Neuronal stem cell (in vitro differentiated cells): ENCODE measurements around the gene RESP18.

Experiments
- DNase-seq: peaks from one replicate; pipeline ENCODE4 v3.0.0-alpha.2; 2013; ENCODE audit warnings: low spot score
- H2AFZ ChIP-seq: one replicate; pipeline ENCODE4 v1.6.1; 2013; ENCODE audit warnings: mild to moderate bottlenecking, low read length, inconsistent platforms
- H2AK5ac ChIP-seq: 2 replicates; pipeline ENCODE4 v1.6.1; 2013; ENCODE audit warnings: low read depth, mild to moderate bottlenecking, inconsistent platforms, low read length, moderate library complexity, mixed read lengths
- H2BK120ac ChIP-seq: 2 replicates; pipeline ENCODE4 v1.6.1; 2013; ENCODE audit warnings: low read depth, mild to moderate bottlenecking, inconsistent platforms, low read length, moderate library complexity, mixed read lengths
- H2BK12ac ChIP-seq: one replicate; pipeline ENCODE4 v1.6.1; 2013; ENCODE audit warnings: low read length, inconsistent platforms
- H2BK15ac ChIP-seq: 2 replicates; pipeline ENCODE4 v1.6.1; 2013; ENCODE audit warnings: mild to moderate bottlenecking, low read length, inconsistent platforms, mixed read lengths
- H2BK5ac ChIP-seq: one replicate; pipeline ENCODE4 v1.6.1; 2013; ENCODE audit warnings: inconsistent platforms, mild to moderate bottlenecking, low read length, moderate library complexity
- H3K14ac ChIP-seq: one replicate; pipeline ENCODE4 v1.6.1; 2013; ENCODE audit warnings: low read length, inconsistent platforms
- H3K18ac ChIP-seq: 2 replicates; pipeline ENCODE4 v1.6.1; 2013; ENCODE audit warnings: low read length, inconsistent platforms
- H3K23ac ChIP-seq: 2 replicates; pipeline ENCODE4 v1.6.1; 2013; ENCODE audit warnings: low read depth, mild to moderate bottlenecking, mixed read lengths, low read length, inconsistent platforms; ENCODE audit not compliant: poor library complexity
- H3K27ac ChIP-seq: replicated peaks from 3 replicates; pipeline ENCODE4 v1.5.1; 2013; ENCODE audit warnings: low read length, inconsistent platforms
- H3K27me3 ChIP-seq, 3 experiments: 2 replicates each; pipeline ENCODE4 v1.6.1; 2013; ENCODE audit warnings: low read length in 3 of 3, mild to moderate bottlenecking in 2 of 3, inconsistent platforms in 1 of 3, low read depth in 1 of 3, mixed read lengths in 1 of 3, moderate library complexity in 1 of 3; ENCODE audit not compliant: control insufficient read depth in 3 of 3, insufficient read depth in 3 of 3
- H3K36me3 ChIP-seq, 2 donors: replicated peaks in 1 of 2; 2 replicates each; pipeline ENCODE4 v1.6.1; 2013; ENCODE audit warnings: low read length in 2 of 2; ENCODE audit not compliant: control insufficient read depth in 2 of 2, insufficient read depth in 2 of 2
- H3K4ac ChIP-seq: 2 replicates; pipeline ENCODE4 v1.6.1; 2013; ENCODE audit warnings: inconsistent platforms, mild to moderate bottlenecking, low read length, moderate library complexity
- H3K4me1 ChIP-seq, 2 donors: 1 replicate in 1 of 2; 2 replicates in 1 of 2; pipeline ENCODE4 v1.6.1; 2013; ENCODE audit warnings: low read length in 2 of 2, low read depth in 1 of 2; ENCODE audit not compliant: control insufficient read depth in 2 of 2, insufficient read depth in 1 of 2
- H3K4me2 ChIP-seq: one replicate; pipeline ENCODE4 v1.6.1; 2013; ENCODE audit warnings: mild to moderate bottlenecking, low read length, inconsistent platforms; ENCODE audit not compliant: insufficient read depth, poor library complexity, severe bottlenecking
- H3K4me3 ChIP-seq, 2 donors: 2 replicates each; pipeline ENCODE4 v1.5.1; 2013; ENCODE audit warnings: low read length in 2 of 2, mild to moderate bottlenecking in 2 of 2, inconsistent platforms in 1 of 2, moderate library complexity in 1 of 2
- H3K79me1 ChIP-seq: one replicate; pipeline ENCODE4 v1.6.1; 2013; ENCODE audit warnings: low read depth, mild to moderate bottlenecking, inconsistent platforms, low read length, moderate library complexity
- H3K9ac ChIP-seq: one replicate; pipeline ENCODE4 v1.6.1; 2013; ENCODE audit warnings: mild to moderate bottlenecking, low read depth, low read length, inconsistent platforms; ENCODE audit not compliant: poor library complexity
- H3K9me3 ChIP-seq, 2 donors: replicated peaks in 1 of 2; 2 replicates each; pipeline versions ENCODE3 to v1.6.1; 2013; ENCODE audit warnings: low read length in 2 of 2, mild to moderate bottlenecking in 2 of 2, inconsistent platforms in 1 of 2, low read depth in 1 of 2, mixed read lengths in 1 of 2, moderate library complexity in 1 of 2; ENCODE audit not compliant: control insufficient read depth in 2 of 2, insufficient read depth in 1 of 2
- H4K8ac ChIP-seq: one replicate; pipeline ENCODE4 v1.6.1; 2013; ENCODE audit warnings: low read depth, mild to moderate bottlenecking, inconsistent platforms, low read length, moderate library complexity
- H4K91ac ChIP-seq: one replicate; pipeline ENCODE4 v1.6.1; 2013; ENCODE audit warnings: low read length, low read depth, mild to moderate bottlenecking, inconsistent platforms; ENCODE audit not compliant: poor library complexity
- WGBS, 2 donors: extraction: QIAGEN DNeasy Blood & Tissue Kit; methylation state at CpG; one replicate each; pipeline ENCODE4 v1.1.7; 2013; ENCODE audit warnings: missing lambda C conversion rate in 2 of 2, mixed read lengths in 1 of 2; ENCODE audit not compliant: insufficient read length in 2 of 2, insufficient replicate concordance in 1 of 2; ENCODE audit errors: extremely low coverage in 2 of 2; 5-methylcytosine and 5-hydroxymethylcytosine counted together

The RESP18 gene

DNA sequence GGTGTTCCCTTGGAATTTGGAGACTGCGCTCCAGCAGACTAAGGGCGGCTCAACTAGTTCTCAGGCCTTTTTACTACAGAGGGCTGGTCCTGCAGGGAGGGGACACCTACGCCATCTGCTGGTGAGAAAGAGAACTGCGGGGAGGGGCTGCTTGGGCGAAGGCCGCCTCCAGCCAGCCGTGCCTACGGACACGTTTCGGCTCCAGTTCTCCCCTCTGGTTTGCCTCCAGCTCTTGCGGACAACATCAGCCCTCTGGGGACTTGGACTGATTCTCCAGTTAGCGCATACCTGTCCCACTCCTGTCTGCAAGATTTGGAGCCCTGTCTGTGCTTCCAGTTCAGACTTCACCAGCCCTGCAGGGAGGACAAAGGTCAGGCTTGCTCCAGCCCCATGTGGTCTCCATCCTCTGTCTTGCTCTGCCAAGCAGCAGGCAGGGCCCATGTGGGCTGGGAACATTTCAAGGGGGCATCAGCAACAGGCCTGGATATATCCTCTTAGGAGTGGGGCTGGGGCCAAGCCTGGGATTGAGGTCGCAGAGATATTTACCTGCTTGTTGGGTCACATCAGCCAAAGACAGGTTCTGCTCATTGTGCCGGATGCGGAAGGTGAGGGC is 33.7 kb downstream of the RESP18 start:
- Histone ChIP-seq H3K14ac (no peak overlapping the region), H3K4me1 (peaks cover 28% of the 10 kb centered on the region in 2 donors), H2BK12ac (peak overlapping the region; percentile 87), H4K8ac (no peak overlapping the region), H2AFZ (peak overlapping the region; percentile 83), H3K4me2 (no peak overlapping the region), H2BK120ac (no peak overlapping the region), H3K79me1 (no peaks in the 10 kb centered on the region), H3K36me3 (no peaks in the 10 kb centered on the region), H3K18ac (peak overlapping the region; percentile 0), H3K4ac (no peak overlapping the region), H3K9me3 (no peaks in the 10 kb centered on the region), H3K27me3 (peaks cover 0 to 33% (median 0%) of the 10 kb centered on the region in 3 experiments), H3K4me3 (peak overlapping the region in 1 of 2 donors; percentile 10), H2BK5ac (no peak overlapping the region), H3K23ac (no peak overlapping the region), H2AK5ac (peak overlapping the region; percentile 58), H3K9ac (no peak overlapping the region), H3K27ac (no peak overlapping the region), H2BK15ac (peak overlapping the region; percentile 95), H4K91ac (no peak overlapping the region)
- peak; percentile 70 for DNase-seq
- no CpG with 5 or more reads among the region's 15 CpGs for WGBS, 2 donors

DNA sequence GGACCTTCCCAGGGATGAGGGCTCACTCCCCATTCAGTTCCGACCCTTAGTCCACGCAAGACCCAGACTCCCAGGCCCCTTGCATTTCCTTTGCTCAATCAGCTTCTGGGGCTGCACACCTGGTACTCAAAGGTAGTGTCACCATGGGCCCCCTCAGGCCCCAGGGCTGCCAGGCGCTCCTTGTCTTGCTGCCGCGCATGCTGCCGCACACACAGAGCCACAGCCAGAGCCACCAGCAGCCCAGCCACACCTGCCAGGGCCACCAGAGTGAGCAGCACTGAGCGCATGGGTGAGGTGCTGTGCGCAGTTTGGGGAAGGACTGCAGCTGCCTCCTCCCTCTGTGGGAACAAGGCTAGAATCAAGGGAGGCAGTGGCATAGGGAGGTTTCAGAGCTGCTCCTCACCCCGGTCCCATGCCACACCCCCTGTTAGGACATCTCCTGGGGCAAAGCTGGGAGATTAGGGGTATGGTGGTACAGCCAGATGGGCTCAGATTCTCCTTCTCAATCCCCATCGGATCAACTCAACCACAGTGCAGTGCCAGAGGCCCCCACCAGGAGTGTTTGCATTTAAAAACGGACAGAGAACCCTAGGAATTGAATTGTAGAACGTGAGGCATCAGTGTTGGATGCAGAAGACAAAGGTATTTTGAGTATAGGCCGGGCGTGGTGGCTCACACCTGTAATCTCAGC is 34.6 kb downstream of the RESP18 start:
- Histone ChIP-seq H4K8ac (no peak overlapping the region), H3K23ac (no peak overlapping the region), H3K4me1 (peaks cover 26 to 28% of the 10 kb centered on the region in 2 donors), H3K14ac (peak overlapping the region; percentile 58), H2BK12ac (no peak overlapping the region), H3K9ac (no peak overlapping the region), H3K9me3 (peaks cover 0 to under 1% of the 10 kb centered on the region in 2 donors), H4K91ac (no peak overlapping the region), H3K4me3 (no peak overlapping the region), H3K36me3 (no peaks in the 10 kb centered on the region), H2AFZ (no peak overlapping the region), H3K18ac (peak overlapping the region; percentile 29), H3K27me3 (peaks cover 0 to 28% (median 0%) of the 10 kb centered on the region in 3 experiments), H3K79me1 (no peaks in the 10 kb centered on the region), H3K4me2 (no peak overlapping the region), H2BK5ac (no peak overlapping the region), H2BK120ac (no peak overlapping the region), H3K27ac (no peak overlapping the region), H3K4ac (peak overlapping the region; percentile 44), H2BK15ac (peak overlapping the region; percentile 71), H2AK5ac (peak overlapping the region; percentile 66)
- DNase-seq, result no peak
- no CpG with 5 or more reads among the region's 14 CpGs for WGBS, 2 donors

DNA sequence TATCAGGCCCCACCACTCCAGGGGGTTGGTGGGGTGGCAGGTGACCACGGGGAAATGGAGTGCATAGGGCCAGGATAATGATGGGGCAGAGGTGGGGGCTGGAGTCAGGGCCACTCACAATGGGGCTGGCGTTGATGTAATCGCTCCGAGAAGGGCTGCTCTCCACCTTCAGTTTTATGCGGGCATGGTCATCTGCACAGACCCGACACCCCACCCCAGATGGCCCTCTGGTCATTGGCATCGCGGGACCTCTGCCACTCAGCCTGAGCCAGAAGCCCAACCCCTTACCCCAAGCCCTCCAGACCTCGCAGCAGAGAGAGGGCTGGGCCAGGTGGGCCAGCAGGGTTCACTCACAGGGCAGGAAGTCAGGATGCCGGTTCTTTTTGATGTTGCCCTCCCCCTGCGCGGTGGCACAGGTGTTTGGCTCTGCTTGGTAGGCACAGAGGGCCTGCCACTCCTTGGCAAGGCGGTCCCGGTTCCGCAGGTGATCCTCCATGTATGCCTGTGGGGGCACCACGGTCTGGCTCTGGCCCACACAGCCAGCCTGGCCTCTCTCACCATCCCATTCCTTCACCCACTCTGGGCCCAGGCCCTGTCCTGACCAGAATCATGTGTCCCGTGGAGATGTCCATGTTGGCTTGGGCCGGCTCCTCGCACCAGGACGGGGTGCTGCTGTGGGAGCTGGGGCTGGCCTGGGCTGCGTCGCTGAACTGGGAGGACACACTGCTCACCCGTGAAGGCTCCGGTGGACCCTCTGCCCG is 35.7 kb downstream of the RESP18 start:
- Histone ChIP-seq H3K9me3 (peaks cover 0 to 2% of the 10 kb centered on the region in 2 donors), H3K18ac (no peak overlapping the region), H2BK5ac (no peak overlapping the region), H3K27ac (no peak overlapping the region), H3K9ac (peak overlapping the region; percentile 54), H3K23ac (no peak overlapping the region), H4K8ac (no peak overlapping the region), H3K14ac (no peak overlapping the region), H2AFZ (no peak overlapping the region), H3K4ac (no peak overlapping the region), H2BK15ac (peak overlapping the region; percentile 41), H2BK120ac (no peak overlapping the region), H2AK5ac (no peak overlapping the region), H2BK12ac (peak overlapping the region; percentile 42), H3K4me1 (peaks cover 20 to 24% of the 10 kb centered on the region in 2 donors), H4K91ac (no peak overlapping the region), H3K27me3 (peaks cover 0 to 28% (median 0%) of the 10 kb centered on the region in 3 experiments), H3K36me3 (no peaks in the 10 kb centered on the region), H3K4me2 (no peak overlapping the region), H3K4me3 (no peak overlapping the region), H3K79me1 (no peaks in the 10 kb centered on the region)
- no peak for DNase-seq
- no CpG with 5 or more reads among the region's 25 CpGs for WGBS, 2 donors

DNA sequence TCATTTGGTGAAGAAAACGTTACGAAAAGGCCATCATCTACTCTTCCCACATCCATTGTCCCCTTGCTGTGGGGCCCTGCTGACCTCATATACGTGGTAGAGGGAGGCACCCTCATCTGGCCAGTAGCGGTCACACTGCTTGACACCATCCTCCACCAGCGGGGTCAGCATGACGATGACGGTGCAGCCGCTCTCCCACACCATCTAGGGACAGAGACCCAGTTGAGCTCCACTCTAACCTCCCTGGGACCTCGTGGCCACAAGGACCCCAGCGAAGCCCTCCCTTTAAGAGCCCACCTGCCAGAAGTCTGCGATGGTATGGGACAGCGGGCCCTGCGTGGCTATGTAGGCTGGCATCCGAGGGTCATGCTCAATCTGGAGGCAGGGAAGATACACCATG is 36.4 kb downstream of the RESP18 start:
- Histone ChIP-seq H3K23ac (no peak overlapping the region), H4K91ac (no peak overlapping the region), H2AFZ (no peak overlapping the region), H3K4me3 (no peak overlapping the region), H3K27me3 (peaks cover 0 to 28% (median 0%) of the 10 kb centered on the region in 3 experiments), H2BK120ac (no peak overlapping the region), H3K14ac (no peak overlapping the region), H2BK15ac (no peak overlapping the region), H3K27ac (no peak overlapping the region), H2BK5ac (no peak overlapping the region), H4K8ac (no peak overlapping the region), H3K79me1 (no peaks in the 10 kb centered on the region), H3K4me1 (peaks cover 20 to 24% of the 10 kb centered on the region in 2 donors), H3K36me3 (no peaks in the 10 kb centered on the region), H3K9me3 (peaks cover 0 to 2% of the 10 kb centered on the region in 2 donors), H3K4ac (no peak overlapping the region), H2BK12ac (no peak overlapping the region), H2AK5ac (peak overlapping the region; percentile 48), H3K4me2 (no peak overlapping the region), H3K18ac (no peak overlapping the region), H3K9ac (peak overlapping the region; percentile 18)
- no peak for DNase-seq
- no CpG with 5 or more reads among the region's 14 CpGs for WGBS, 2 donors
